Measurements from ENCODE around the gene TLK1.
"Not testable (repeated sequence)": the region's sequence is repeated elsewhere in the genome, so short reads cannot be mapped to it uniquely, and the experiment has no call there.

Gene TLK1

DNA sequence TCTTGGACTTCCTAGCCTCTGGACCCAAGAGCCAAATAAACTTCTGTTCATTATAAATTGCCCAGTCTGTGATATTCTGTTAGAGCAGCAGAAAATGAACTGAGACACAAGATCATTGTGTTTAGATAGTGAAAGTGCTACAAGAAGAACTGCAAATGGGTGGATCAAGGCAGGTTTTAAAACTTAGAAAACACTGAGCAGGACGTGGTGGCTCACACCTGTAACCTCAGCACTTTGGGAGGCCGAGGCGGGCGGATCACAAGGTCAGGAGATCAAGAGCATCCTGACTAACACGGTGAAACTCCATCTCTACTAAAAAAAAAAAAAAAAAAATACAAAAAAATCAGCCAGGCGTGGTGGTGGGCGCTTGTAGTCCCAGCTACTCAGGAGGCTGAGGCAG, 84.3 kb downstream of the TLK1 start:
- not testable (repeated sequence) for DNase-seq

DNA sequence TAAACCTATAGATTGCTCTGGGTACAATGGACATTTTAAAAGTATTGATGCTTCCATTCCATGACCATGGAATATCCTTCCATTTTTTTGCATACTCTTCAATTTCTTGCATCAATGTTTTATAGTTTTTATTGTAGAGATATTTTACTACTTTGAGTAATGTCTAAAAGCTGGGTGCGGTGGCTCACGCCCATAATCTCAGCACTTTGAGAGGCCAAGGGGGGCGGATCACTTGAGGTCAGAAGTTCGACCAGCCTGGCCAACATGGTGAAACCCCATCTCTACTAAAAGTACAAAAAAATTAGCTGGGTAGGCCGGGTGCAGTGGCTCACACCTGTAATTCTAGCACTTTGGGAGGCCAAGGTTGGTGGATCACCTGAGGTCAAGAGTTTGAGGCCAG, 88.5 kb downstream of the TLK1 start:
- DNase-seq: no peak

DNA sequence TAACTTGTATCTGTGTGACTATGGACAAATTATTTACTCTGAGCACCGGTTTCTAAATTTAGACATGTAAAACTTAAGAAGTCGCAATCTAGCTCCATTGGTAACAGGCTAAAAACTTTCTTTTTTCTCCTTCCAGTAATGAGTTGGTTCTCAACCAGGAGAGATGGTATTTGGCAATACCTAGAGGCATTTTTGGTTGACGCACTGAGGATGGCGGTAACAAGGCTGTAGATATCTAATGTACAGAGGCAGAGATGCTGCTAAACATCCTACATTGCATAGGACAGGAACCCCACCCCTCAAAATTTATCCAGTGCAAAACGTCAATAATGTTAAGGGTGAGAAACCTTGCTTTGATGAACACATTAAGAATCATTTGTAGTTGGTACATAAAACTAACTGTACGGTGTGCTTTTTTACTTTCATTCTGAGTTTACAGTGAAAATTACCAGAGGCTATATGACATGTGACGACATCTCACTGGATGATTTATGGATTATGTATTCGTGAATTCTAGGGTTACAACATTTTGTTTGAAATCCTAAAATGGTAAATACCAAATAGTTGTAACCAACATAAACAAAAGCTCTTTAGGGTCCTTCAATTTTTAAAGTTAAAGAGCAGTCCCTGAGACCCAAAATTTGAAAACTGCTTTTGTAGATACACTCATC, 91.3 kb downstream of the TLK1 start:
- DNase-seq: no peak

DNA sequence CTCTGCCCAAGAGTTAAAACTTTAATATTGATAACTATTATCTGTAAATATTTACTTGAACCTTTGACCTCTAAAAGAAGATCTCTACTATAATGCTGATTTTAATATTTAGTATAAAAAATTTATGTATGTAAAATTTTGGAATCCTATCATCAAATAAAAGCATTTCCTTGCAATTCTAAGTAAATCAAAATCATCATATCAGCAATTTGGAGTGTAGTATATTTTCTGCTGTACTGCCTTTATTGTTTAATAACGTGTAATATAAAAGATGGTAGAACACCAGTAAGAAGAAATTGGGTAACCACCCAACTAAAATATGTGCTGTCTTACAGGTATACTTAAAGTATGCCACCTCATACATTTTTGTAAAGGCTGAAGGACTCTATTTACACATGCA, 94.6 kb downstream of the TLK1 start:
- DNase-seq: no peak

DNA sequence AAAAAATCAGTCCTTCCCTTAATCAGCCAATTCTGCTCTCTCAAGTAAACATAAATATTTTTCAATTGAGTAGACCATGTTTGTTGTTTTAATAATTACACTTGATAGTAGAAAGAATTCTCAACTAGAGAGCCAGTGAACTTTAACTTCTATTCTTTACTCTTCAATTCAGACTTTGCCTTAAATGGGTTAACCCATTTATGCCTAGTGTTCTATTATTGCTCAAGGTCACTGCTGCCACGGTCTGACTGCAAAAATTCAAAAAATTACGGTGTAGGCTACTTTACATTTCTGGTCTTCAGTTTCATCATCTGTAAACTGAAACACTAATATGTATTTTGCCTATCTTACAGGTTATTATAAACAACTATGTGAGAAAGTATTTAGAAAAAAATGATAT, 103.1 kb downstream of the TLK1 start:
- no peak for DNase-seq

DNA sequence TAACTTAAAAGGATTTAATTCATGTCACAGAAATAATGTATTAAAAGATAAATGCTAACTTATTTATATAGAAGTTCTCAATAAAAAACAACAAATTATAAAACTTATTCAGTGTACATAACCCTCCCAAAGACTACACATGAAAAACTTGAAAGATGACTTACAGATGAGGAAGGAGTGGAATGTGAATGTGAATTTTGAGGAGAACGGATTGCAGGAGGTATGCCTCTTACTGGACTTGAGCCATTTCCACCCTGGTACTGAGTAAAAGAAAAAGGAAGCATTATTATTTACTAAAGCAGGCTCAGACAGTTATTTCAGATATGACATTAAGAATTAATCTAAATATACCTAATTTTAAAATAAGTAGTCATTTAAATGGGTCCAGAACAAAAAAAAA, 104.4 kb downstream of the TLK1 start:
- DNase-seq: no peak

DNA sequence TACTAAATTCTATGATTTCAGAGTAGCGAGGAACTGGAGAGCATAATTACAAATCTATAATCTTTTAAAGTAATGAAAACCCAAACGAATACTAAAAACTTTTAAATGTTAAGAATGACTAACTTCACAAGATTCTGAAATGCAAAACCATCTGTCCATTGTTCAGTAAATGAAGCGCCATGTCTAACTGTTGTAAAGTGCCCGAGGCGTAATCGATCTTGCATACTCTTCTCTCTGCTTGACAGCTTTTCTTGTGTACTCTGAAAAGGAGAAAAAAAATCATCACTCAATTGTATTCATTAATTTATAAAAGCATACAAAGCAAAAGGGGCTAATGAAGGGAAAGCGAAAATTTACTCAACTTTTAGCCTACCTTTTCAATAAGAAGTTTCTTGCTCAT, 111.0 kb downstream of the TLK1 start:
- DNase-seq: no peak

DNA sequence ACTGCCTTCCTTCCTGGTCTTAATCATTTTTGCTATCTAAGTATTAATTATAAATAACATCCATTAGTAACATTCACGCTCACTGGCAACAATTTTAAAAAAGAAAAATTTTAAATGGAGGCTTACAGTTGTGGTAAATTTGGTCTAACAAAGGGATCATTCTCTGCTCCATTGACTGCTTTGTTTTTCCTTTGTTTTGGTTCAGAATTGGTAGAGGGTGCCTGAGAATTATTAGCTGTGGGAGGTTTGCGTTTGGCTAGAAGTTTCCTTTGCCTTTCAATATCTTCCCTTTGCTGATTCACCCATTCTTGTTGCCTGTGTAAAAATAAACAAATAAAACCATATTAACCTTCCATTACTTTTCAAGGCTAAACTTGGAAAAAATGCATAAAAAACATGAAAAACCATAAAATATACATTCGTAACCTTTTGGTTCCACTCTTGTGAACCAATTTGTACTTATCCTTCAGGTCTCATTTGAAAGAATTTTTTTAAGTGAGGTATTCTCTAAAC, 114.6 kb downstream of the TLK1 start:
- DNase-seq: no peak

DNA sequence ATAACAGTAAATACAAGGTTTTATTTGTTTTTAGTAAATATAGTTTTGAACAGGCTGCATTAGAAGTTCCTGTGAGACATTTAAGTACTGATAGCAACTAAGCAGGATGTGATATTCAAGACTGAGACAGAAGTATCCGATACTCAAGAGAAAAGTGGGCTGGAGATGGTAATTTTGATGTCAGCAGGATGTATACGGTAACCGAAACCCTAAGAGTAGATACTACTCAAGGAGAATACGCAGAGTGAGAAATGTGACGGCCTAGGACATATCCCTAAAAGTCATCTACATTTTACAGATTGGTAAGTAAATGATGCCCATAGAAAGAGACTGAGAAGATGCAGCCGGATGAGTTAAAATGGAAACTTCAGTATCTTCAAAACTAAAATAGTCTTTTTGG, 116.3 kb downstream of the TLK1 start:
- DNase-seq: no peak

DNA sequence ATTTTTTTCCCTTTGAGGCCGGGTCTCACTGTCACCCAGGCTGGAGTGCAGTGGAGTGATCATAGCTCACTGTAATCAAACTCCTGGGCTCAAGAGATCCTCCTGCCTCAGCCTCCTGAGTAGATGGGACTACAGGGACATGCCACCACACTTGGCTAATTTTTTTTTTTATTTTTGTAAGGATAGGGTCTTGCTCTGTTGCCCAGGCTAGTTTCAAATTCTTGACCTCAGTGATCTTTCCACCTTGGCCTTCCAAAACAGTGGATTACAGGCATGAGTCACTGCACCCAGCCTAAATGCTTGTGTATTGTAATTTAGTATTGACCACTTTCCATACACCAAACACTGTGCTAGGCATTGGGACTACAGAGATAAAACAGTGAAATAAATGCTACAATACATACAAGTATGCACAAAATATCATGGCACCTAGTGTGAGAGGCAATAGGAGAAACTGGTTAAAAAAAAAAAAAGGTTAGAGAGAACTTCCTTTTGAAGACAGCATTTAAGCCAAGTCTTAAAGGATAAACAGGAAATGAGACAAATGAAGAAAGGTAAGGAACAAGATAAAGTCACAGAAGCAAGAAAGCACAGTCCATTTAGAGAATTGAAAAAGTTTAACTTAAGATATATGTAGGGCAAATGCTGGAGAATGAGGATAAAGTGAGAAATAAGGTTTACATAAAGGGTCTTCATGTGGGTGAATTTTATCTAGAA, 118.3 kb downstream of the TLK1 start:
- no peak for DNase-seq

DNA sequence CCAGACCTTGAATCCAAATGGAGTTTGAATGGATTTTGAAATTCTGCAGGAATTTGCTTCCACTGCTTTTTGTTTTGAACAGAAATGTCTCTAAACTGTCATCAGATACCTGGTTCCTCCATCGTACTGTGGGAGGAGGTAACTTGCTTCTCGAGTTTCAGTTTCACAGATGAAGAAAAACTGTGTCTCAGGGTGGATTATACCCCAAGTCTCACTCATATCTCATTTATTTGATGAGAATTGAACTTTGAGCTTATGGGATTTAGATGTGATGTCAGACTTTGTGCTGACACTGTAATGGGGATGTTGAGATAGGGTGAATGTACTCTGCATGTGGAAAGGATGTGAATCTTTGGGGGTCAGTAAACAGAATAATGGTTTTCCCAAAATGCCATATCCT, 124.2 kb downstream of the TLK1 start:
- no peak for DNase-seq

DNA sequence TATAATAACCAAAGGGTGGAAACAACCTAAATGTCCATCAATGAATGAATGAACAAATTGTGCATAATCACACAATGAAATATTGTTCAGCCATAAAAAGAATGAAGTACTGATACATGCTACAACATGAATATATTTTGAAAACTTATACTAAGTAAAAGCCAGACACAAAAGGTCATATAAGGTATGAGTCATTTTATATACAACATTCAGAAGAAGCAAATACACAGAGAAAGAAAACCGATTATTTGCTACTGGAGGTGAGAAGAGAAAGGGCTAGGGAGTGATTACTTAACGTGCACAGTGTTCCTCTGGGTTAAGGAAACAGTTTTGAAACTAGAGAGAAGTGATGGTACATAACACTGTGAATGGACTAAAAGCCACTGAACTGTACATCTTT, 126.4 kb downstream of the TLK1 start:
- no peak for DNase-seq

DNA sequence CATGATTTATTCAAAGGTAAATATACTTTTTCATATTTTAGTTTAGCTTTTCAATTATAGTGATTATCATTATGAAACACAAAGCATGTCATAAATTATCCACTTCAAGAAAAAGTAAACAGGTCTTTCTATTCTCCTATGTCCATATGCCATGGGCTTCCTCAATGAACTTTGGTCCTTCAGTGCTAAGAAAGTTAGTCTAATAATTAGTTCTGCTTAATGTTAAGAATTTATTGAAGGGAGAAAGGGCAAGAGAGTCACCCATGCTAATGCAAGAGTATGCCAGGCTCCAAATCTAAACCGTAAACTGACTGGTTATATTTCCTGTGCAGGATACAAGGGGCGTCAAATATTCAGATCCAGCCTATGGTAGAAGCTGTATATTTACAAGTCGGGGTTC, 135.5 kb downstream of the TLK1 start:
- DNase-seq: no peak

DNA sequence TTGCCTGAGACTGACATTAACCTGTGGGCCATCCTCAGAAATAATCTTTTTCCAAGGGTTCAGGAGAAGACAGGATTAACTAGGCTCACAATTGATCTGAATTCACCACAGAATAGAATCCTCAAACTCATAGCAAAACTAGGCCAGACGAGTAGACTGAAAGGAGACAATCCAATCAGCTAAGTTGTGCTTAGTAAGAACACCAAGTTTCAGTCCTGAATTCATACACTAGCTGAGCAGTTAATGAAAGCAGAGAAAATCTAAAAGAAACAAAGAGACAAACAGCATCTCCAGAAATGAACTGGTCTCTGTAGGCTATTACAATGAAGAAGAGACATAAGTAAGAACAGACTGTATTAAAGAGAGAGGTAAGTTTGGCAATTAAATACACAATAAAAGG, 142.2 kb downstream of the TLK1 start:
- DNase-seq: no peak

DNA sequence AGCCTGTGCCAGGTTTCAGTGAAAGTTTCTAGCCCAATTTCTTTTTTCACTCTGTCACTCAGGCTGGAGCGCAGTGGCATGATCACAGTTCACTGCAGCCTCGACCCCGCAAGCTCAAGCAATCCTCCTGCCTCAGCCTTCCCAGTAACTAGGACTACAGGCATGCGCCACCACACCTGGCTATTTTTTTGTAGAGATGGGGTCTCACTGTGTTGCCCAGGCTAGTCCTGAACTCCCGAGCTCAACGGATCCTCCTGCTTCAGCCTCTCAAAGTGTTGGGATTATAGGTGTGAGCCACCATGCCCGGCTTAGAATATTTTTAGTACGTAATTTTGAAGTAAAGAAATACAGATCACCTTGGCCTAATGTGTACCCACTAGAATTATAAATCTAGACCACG, 144.6 kb downstream of the TLK1 start:
- no peak for DNase-seq

DNA sequence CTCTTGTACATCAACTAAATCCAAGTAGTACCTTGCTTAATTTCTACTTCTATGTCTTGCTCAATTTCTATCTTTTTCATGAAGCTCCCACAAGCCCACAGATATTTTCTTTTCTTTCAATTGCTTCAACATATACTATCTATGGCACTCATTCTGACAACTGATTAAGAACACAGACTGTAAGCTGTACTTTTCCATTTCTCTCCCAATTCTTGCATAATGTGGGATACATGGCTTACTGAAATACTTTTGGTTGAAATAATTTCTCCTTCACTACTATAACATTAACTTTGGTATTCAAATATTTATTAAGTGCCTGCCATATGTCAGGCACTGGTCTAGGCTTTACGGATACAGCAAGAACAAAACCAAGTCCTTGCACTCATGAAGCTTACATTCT, 146.8 kb downstream of the TLK1 start:
- no peak for DNase-seq

DNA sequence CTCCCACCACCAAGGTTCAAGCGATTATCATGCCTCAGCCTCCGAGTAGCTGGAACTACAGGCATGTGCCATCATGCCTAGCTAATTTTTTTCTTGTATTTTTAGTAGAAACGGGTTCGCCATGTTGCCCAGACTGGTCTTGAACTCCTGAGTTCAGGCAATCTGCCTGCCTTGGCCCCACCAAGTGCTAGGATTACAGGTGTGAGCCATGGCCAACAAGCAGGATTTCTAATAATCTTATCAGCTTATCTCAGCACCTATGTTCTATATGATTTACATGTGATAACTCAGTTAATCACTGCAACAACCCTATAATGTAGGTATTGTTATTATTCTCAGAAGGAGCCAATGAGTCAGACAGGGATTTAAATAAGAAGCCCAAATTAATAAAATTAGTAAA, 151.3 kb downstream of the TLK1 start:
- no peak for DNase-seq

DNA sequence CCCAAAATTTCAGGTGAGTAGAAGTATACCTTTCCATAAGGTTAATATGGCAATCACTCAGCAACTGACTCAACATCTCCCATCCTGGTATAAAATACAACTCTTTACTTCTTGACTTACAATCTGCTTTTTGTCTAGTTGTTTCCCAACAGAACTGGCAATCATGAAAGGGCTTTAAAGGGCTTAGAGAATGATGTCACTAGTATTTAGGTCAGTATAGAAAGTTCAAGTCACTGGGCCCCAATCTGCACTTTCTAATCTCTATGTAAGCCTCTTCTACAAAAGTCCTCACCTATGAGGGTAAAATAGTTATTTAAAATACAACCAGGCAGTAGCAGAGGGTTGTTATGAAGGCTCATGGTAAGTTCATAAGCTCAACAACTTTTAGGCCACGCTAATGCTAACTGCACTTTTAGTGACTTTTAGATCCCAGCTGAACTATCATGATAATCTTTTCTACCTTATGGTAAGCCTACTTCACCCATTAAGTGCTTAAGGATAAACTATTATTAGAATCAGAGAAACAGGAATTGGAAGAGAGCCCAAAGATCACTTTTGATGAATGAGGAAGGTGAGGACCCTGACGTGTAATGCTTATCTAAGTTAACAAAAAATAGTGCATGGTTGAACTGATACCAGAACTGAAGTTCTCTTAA, 152.0 kb downstream of the TLK1 start:
- no peak for DNase-seq

DNA sequence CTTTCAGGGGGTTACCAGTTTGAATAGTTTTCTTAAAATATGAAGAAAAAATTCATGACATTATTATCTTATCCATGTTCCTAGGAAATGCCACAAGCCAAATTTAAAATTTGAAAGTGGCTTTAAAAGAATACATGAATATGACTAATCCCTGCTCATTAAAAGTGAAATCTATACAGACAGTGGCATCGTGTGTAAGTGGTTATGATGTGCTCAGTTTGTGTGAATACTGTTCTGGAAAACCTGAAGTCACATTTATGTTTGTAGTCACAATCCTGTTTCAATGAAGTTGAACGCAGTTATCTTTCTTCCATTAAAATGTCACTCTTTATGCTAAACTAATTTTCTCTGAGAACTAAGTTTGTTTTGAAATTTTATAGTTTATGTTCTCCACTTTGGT, 155.9 kb downstream of the TLK1 start:
- DNase-seq: no peak

DNA sequence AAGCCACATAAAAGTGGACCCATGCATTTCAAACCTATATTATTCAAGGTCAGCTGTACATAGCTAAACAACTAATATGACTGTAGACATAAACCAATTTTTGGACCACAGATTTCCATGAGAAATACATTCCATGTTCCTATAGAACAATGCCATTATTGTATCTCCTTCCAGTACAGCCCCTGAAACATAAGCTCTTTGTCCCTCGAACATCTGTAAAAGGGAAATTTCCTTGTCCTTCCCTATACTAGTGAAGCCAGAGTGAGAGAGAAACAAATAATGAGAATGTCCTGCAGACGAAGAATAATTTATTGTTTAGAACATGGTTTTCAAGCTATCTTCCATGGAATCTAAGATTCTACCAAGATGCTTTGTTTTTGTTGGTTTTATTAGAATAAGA, 156.3 kb downstream of the TLK1 start:
- DNase-seq: no peak

DNA sequence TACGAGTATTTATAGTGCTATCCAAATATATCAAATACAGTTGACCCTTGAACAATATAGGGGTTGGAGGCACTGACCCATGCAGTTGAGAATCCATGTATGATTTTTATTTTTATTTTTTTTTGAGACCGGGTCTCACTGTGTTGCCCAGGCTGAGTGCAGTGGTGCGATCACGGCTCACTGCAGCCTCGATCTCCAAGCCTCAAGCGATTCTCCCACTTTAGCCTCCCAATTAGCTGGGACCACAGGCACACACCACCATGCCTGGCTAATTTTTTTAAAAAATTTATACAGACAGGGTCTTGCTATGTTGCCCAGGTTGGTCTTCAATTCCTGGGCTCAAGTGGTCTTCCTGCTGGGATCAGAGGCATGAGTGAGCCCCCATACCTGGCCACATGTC, 161.0 kb downstream of the TLK1 start:
- DNase-seq: no peak

DNA sequence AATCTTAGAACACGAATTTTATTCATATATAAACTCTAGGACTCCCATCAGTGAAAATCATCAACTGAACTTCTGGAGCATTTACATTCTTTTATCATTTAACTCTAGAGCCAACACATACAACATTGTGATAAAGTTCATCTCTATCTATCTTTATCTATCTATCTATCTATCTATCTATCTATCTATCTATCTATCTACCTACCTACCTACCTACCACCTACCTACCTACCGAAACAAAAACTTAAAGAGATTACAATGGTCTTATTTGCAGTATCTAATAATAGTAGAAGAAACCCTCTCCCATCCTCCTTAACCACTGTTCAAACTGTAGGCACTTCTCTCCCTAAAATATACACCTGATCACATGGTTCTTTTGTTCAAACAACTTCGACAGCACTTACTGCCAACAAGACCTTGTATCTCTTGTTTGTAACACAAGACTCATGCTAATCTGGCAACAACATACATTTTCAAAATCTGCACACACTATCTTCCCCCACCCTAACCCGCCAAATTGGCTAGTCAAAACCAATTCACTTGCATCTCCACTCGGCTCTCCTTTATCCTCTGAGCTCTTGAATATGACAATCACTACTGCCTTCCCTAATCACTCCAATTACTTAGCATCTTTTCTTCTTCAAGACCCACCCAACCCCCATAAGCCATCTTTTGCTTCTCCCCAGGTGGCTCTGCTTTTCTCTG, 162.6 kb downstream of the TLK1 start:
- DNase-seq: no peak

DNA sequence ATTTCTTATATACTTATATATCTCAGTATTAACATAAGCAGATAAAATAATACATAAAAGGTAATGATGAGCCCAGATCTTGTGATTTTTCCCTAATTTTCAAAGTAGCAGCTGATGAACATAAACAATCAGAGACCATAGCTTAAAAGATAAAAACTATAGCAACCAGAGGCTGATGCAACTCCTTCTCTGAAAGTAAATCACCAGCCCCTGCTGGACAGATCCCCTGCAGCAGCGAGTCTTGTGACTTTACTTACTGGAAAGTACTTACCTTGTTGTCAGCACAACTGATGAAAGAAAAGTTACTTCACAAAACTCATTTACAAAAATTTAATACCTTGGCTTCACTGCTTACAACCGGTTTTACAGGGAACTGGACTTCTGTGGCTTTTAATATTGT, 164.4 kb downstream of the TLK1 start:
- DNase-seq: no peak

All from NCI-H1694 treated with DMSO at 0.1 percent for 48 hours (cell line).